ENCODE measurements around the gene SLC18A3. TPM values are rescaled to one million over a fixed set of nuclear protein-coding genes. Genes with fewer than 3 reads are reported as not detected.
A peak's percentile ranks its signal among the peaks of the same experiment; 100 is the strongest.

The SLC18A3 gene
- total RNA-seq, 1 experiment from 2014 or later, result not detected

GRCh38 chr10:49651039-49651835 lies 41.1 kb downstream of the SLC18A3 start:
- no peak for DNase-seq (ENCODE audit: low read depth)

DNA sequence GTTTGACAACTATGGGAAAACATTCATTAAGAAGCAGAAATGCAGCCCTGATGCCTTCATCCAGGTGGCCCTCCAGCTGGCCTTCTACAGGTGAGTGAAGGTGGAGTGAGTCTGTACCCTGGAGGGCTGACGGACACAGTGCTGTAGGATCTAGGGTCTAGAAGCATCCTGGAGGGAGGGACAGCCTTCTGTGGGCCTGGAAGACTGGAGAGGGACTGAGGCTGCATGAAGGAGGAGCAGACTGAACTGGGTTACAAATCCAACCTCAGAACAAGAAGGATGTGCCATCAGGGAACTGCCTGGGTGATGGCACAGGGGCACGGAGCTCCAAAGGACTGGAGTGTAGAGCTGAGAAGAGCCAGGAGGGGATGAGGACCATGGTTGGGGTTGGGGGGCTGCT lies 41.8 kb downstream of the SLC18A3 start:
- no peak for DNase-seq (ENCODE audit: low read depth)

- DNase-seq (ENCODE audit: low read depth), result no peak
Measured at GRCh38 chr10:49652421-49653272, 42.5 kb downstream of the SLC18A3 start.

GRCh38 chr10:49653273-49653929 lies 43.3 kb downstream of the SLC18A3 start:
- DNase-seq (ENCODE audit: low read depth), result no peak

GRCh38 chr10:49654036-49654693 lies 44.1 kb downstream of the SLC18A3 start:
- no peak for DNase-seq (ENCODE audit: low read depth)

GRCh38 chr10:49655099-49655498 lies 45.0 kb downstream of the SLC18A3 start:
- peak; percentile 5 for DNase-seq (ENCODE audit: low read depth)

DNA sequence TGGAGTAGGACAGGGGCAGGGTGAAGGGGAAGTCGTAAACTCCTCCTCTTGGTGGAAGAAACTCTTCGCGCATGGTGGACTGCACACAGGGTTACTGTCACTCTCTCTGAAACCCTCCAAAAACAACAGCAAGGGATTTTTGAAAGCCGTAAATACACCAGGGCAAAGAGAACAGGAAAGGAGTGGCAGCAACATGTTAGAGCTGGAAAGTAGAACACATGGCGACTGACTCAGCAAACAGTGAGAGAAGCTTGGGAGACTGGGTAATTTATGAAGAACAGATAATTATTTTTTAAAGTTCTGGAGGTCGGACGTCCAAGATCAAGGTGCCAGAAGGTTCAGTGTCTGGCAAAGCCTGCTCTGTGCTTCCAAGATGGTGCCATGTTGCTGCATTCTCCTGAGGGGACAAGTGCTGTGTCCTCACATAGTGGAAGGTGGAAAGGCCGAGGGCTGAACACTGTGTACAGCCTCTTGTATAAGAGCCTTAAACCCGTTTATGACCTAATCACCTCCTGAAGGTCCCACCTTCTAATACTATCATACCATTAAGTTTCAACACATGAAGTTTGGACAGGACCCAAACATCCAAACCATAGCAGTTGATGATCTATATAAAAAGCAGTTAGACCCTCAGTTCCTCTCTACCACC lies 46.9 kb downstream of the SLC18A3 start:
- no peak for DNase-seq (ENCODE audit: low read depth)

DNA sequence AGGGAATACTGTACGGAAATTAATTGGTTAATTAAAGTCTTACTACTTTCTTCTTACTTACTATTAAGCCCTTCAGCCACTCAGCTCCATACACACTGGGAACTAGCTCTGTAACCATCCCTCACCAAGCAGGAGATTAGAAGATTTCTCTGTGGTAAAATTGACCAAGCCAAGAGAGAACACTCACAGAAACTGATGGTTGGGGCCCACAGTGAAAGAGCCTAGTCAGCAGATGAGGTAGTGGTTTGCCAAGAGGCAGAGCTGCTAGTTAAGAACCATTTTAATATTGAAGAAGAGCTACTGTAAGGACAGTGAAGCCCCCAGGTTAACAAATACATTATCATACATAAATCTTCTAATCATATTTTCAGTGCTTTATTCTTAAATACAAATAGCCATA lies 47.5 kb downstream of the SLC18A3 start:
- DNase-seq (ENCODE audit: low read depth), result no peak

- DNase-seq (ENCODE audit: low read depth), result no peak
Measured at GRCh38 chr10:49661140-49661856, 51.2 kb downstream of the SLC18A3 start.

Other genes starting within 250 kb of the SLC18A3 start
- gene DRGX, start 214.2 kb upstream of the SLC18A3 start, total RNA-seq (2014; rRNA removed; shearing (Covaris generic)), result not detected in 2 replicates
- 7.8 and 8.1 TPM in 2 replicates for gene ERCC6, start 71.2 kb upstream of the SLC18A3 start, total RNA-seq (2014; rRNA removed; shearing (Covaris generic))
- gene CHAT, start 3.7 kb downstream of the SLC18A3 start, total RNA-seq (2014; rRNA removed; shearing (Covaris generic)), result not detected in 2 replicates
- not detected in 2 replicates for gene C10orf53, start 69.3 kb downstream of the SLC18A3 start, total RNA-seq (2014; rRNA removed; shearing (Covaris generic))
- gene OGDHL, start 152.0 kb downstream of the SLC18A3 start, total RNA-seq (2014; rRNA removed; shearing (Covaris generic)), result not detected in 2 replicates